Cardiac fibroblast (primary cell): Measurements from ENCODE around the gene CAMSAP1.
A peak's percentile ranks its signal among the peaks of the same experiment; 100 is the strongest.

Experiments used
- DNase-seq, 2 donors: peaks; one replicate each; pipeline versions ENCODE4 v3.0.0 to v3.0.0-alpha.2; 2010; ENCODE audit warnings: low read depth in 2 of 2
- H3K4me3 ChIP-seq, 2 donors: replicated peaks in 1 of 2; 1 replicate in 1 of 2; 2 replicates in 1 of 2; pipeline ENCODE4 v1.5.1; 2011; ENCODE audit warnings: low read depth in 2 of 2, low read length in 2 of 2, mild to moderate bottlenecking in 2 of 2, moderate library complexity in 1 of 2
- CTCF ChIP-seq: IDR thresholded peaks from one replicate; pipeline ENCODE4 v1.5.1; 2011; ENCODE audit warnings: low read depth, mild to moderate bottlenecking, low read length, inconsistent platforms

Gene CAMSAP1

GRCh38 chr9:135869909-135870308 lies 37.4 kb downstream of the CAMSAP1 start:
- no peak for TF ChIP-seq CTCF
- no peak for DNase-seq
- H3K4me3 ChIP-seq = no peak overlapping the region

- no peak for TF ChIP-seq CTCF
- DNase-seq = no peak
- no peak overlapping the region for H3K4me3 ChIP-seq
These were observed 41.8 kb downstream of the CAMSAP1 start for GRCh38 chr9:135865531-135865930.

GRCh38 chr9:135864447-135865049 lies 42.8 kb downstream of the CAMSAP1 start:
- TF ChIP-seq CTCF = peak; percentile 94
- DNase-seq = peak; percentile 65 to 67
- no peak overlapping the region for H3K4me3 ChIP-seq

GRCh38 chr9:135862809-135863208 lies 44.5 kb downstream of the CAMSAP1 start:
- no peak for TF ChIP-seq CTCF
- no peak for DNase-seq
- no peak overlapping the region for H3K4me3 ChIP-seq

GRCh38 chr9:135858491-135859185 lies 48.7 kb downstream of the CAMSAP1 start:
- no peak overlapping the region for H3K4me3 ChIP-seq
- no peak for TF ChIP-seq CTCF
- no peak for DNase-seq

GRCh38 chr9:135857843-135858242 lies 49.5 kb downstream of the CAMSAP1 start:
- DNase-seq = no peak
- no peak for TF ChIP-seq CTCF

More at GRCh38 chr9:135857843-135858242, 49.5 kb downstream of the CAMSAP1 start:
- no peak overlapping the region for H3K4me3 ChIP-seq
